K562 (cell line): Measurements from ENCODE around the gene TMPO. TPM values are rescaled to one million over a fixed set of nuclear protein-coding genes. Genes with fewer than 3 reads are reported as not detected.

ENCODE experiments used
- ETV6 ChIP-seq, 3 experiments: fragments of 150-350 bp in 1 of 3; sonication (generic) in 1 of 3; formaldehyde crosslinking in 1 of 3; IDR thresholded peaks; 2 replicates each; pipeline versions ENCODE4 v1.6.1 to v1.8.0; 2014 to 2022; ENCODE audit warnings: borderline replicate concordance in 2 of 3, low read depth in 2 of 3, antibody characterized with exemption in 1 of 3, low read length in 1 of 3, mild to moderate bottlenecking in 1 of 3, missing genetic modification reagents in 1 of 3
- FOS ChIP-seq: IDR thresholded peaks from 3 replicates; pipeline ENCODE4 v1.6.1; 2011; ENCODE audit not compliant: insufficient read length; ENCODE audit errors: extremely low read depth
- IRF2 ChIP-seq: sonication (generic); formaldehyde crosslinking; IDR thresholded peaks from 2 replicates; pipeline ENCODE4 v1.8.1; 2022; ENCODE audit warnings: mild to moderate bottlenecking, missing genetic modification reagents
- MBD2 ChIP-seq: sonication (generic); IDR thresholded peaks from 2 replicates; pipeline ENCODE4 v1.6.1; 2016; ENCODE audit warnings: low read depth, borderline replicate concordance
- NCOA6 ChIP-seq: fragments of 450-650 bp; IDR thresholded peaks from 2 replicates; pipeline ENCODE4 v1.6.1; 2017; ENCODE audit warnings: mild to moderate bottlenecking
- POLR2AphosphoS5 ChIP-seq: IDR thresholded peaks from 2 replicates; pipeline ENCODE4 v1.6.1; 2011; ENCODE audit warnings: mild to moderate bottlenecking, low read depth, low read length, moderate library complexity; ENCODE audit not compliant: control insufficient read depth, insufficient read depth
- RBFOX2 ChIP-seq: fragments of 200-400 bp; formaldehyde crosslinking; IDR thresholded peaks from 2 replicates; pipeline ENCODE4 v1.6.1; 2017; ENCODE audit warnings: low read depth, mild to moderate bottlenecking, low read length, moderate library complexity
- RBM22 ChIP-seq: fragments of 200-400 bp; formaldehyde crosslinking; IDR thresholded peaks from 2 replicates; pipeline ENCODE4 v1.6.1; 2018; ENCODE audit warnings: low read length, low read depth; ENCODE audit not compliant: poor library complexity, severe bottlenecking
- SP1 ChIP-seq: sonication (generic); formaldehyde crosslinking; IDR thresholded peaks from 2 replicates; pipeline ENCODE4 v1.8.1; 2022; ENCODE audit warnings: mild to moderate bottlenecking, missing genetic modification reagents
- TEAD1 ChIP-seq, 2 experiments: fragments of 450-650 bp in 1 of 2; sonication (generic) in 1 of 2; formaldehyde crosslinking; IDR thresholded peaks; 2 replicates each; pipeline versions ENCODE4 v1.4.0 to v1.8.0; 2020 to 2022; ENCODE audit warnings: mild to moderate bottlenecking in 2 of 2, missing genetic modification reagents in 1 of 2
- ZC3H4 ChIP-seq: sonication (generic); formaldehyde crosslinking; IDR thresholded peaks from 2 replicates; pipeline ENCODE4 v1.9.0; 2021; ENCODE audit warnings: missing genetic modification reagents, borderline replicate concordance
- ZFP36 ChIP-seq: fragments of 150-350 bp; IDR thresholded peaks from 2 replicates; pipeline ENCODE4 v1.6.1; 2018; ENCODE audit warnings: low read length, low read depth; ENCODE audit not compliant: partially characterized antibody
- polyA plus RNA-seq, 8 experiments: library from polyadenylated mRNA; depleted of rRNA in 4 of 8; stranded (reverse) in 5 of 8; unstranded in 3 of 8; fragments of >200 nt; fragmentation: Nextera tagmentation in 2 of 8; fragmentation: Illumina TruSeq in 1 of 8; extraction: Ambion mirVana in 2 of 8; extraction: Trizol in 1 of 8; gene quantifications; 2 replicates each; pipeline versions ENCODE4 v1.2.1 to v1.2.3, GENCODE V29; 2011 to 2014; ENCODE audit warnings: inconsistent platforms in 1 of 8, missing spikeins in 1 of 8
- total RNA-seq, 7 experiments: library from RNA; depleted of rRNA in 6 of 7; stranded (reverse); fragments of >200 nt in 6 of 7; fragmentation: Illumina TruSeq in 2 of 7; extraction: Trizol in 2 of 7; gene quantifications; 2 replicates each; pipeline versions ENCODE4 v1.2.1 to v1.2.3, GENCODE V29; 2011 to 2021; ENCODE audit warnings: low replicate concordance in 1 of 7
- TF ChIP-seq, protein P1 (sequence below): fragments of 450-650 bp; IDR thresholded peaks from 2 replicates; pipeline ENCODE4 v1.6.1; 2016; ENCODE audit warnings: borderline replicate concordance
- TF ChIP-seq, protein P2 (sequence below): sonication (generic); formaldehyde crosslinking; IDR thresholded peaks from 2 replicates; pipeline ENCODE4 v1.9.0; 2022; ENCODE audit warnings: mild to moderate bottlenecking, missing genetic modification reagents
- TF ChIP-seq, protein P3 (sequence below): fragments of 450-650 bp; IDR thresholded peaks from 2 replicates; pipeline ENCODE4 v1.6.1; 2018; ENCODE audit not compliant: partially characterized antibody
- TF ChIP-seq, protein P4 (sequence below): fragments of 250-450 bp; sonication (Bioruptor Pico); IDR thresholded peaks from 2 replicates; pipeline ENCODE4 v1.4.0; 2020; ENCODE audit warnings: mild to moderate bottlenecking, moderate library complexity

The TMPO gene
- total and polyA plus RNA-seq, 9 of the 15 experiments (the other 6 are each of a cell fraction or from before 2014, with no cell fraction given) = 62.1 to 263 (median 182) TPM

DNA sequence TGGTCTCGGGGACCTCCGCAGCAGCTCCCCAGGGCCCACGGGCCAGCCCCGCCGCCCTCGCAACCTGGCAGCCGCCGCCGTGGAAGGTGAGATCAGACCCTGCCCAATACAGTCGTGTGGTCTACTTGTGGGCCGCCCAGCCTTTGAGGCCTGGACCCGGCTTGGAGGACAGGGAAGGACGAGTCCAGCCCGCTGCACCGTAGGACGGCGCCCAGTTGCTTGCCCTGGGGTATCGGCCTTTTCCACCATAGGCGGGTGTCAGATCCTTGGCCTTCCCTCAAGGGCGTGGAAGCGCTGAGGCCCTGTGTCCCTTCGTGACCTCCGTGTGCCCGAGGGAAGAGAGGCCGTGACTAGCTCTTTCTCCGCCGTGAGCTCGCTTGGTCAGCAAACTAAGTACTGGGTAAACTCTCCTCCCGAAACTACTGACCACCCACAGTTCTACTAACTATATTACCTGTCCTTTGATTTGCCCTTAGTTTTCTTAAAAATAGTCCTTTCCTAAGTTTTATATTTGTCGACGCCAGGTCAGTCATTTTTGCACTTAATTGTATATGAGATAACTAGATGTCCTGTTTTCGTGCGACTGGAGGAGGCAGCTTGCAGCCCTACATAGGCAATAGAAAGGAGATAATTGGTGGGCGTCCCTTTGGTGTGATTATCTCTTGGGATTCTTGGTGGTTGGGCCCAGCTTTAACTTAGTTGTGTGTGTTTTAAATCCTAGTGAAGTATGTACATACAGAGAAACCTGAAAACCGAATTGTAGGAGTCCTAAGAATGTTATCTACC lies 78.9 kb downstream of the TMPO start (continued):
- TF ChIP-seq, protein P1, sequence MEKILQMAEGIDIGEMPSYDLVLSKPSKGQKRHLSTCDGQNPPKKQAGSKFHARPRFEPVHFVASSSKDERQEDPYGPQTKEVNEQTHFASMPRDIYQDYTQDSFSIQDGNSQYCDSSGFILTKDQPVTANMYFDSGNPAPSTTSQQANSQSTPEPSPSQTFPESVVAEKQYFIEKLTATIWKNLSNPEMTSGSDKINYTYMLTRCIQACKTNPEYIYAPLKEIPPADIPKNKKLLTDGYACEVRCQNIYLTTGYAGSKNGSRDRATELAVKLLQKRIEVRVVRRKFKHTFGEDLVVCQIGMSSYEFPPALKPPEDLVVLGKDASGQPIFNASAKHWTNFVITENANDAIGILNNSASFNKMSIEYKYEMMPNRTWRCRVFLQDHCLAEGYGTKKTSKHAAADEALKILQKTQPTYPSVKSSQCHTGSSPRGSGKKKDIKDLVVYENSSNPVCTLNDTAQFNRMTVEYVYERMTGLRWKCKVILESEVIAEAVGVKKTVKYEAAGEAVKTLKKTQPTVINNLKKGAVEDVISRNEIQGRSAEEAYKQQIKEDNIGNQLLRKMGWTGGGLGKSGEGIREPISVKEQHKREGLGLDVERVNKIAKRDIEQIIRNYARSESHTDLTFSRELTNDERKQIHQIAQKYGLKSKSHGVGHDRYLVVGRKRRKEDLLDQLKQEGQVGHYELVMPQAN = no peak
- TF ChIP-seq, protein P2, sequence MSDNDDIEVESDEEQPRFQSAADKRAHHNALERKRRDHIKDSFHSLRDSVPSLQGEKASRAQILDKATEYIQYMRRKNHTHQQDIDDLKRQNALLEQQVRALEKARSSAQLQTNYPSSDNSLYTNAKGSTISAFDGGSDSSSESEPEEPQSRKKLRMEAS (CRISPR knock-in tag) = peak; percentile 57; the same call in 1 of the 2 replicates
- no peak for TF ChIP-seq FOS
- TF ChIP-seq, protein P3, sequence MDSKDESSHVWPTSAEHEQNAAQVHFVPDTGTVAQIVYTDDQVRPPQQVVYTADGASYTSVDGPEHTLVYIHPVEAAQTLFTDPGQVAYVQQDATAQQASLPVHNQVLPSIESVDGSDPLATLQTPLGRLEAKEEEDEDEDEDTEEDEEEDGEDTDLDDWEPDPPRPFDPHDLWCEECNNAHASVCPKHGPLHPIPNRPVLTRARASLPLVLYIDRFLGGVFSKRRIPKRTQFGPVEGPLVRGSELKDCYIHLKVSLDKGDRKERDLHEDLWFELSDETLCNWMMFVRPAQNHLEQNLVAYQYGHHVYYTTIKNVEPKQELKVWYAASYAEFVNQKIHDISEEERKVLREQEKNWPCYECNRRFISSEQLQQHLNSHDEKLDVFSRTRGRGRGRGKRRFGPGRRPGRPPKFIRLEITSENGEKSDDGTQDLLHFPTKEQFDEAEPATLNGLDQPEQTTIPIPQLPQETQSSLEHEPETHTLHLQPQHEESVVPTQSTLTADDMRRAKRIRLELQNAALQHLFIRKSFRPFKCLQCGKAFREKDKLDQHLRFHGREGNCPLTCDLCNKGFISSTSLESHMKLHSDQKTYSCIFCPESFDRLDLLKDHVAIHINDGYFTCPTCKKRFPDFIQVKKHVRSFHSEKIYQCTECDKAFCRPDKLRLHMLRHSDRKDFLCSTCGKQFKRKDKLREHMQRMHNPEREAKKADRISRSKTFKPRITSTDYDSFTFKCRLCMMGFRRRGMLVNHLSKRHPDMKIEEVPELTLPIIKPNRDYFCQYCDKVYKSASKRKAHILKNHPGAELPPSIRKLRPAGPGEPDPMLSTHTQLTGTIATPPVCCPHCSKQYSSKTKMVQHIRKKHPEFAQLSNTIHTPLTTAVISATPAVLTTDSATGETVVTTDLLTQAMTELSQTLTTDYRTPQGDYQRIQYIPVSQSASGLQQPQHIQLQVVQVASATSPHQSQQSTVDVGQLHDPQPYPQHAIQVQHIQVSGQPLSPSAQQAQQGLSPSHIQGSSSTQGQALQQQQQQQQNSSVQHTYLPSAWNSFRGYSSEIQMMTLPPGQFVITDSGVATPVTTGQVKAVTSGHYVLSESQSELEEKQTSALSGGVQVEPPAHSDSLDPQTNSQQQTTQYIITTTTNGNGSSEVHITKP = no peak
- TF ChIP-seq ZFP36 = no peak
- TF ChIP-seq TEAD1 (CRISPR knock-in tag; IDR thresholded peaks at IDR 0.05) = peak in 1 of 2 experiments; percentile 8; a peak in 1 of 4 replicates
- peak; percentile 79; the same call in 1 of the 2 replicates for TF ChIP-seq IRF2
- TF ChIP-seq RBM22 = peak; percentile 15
- TF ChIP-seq ETV6 (IDR thresholded peaks at IDR 0.05; ENCODE audit: borderline replicate concordance in 1 of 2, low read depth in 2 of 2, low read length in 1 of 2) = no peak
- no peak for TF ChIP-seq ETV6 (CRISPR knock-in tag; IDR thresholded peaks at IDR 0.05; ENCODE audit: borderline replicate concordance)
- peak; percentile 94 for TF ChIP-seq ZC3H4
- 0 out of 2 replicates have a peak, but pooled peaks have one; percentile 13 for TF ChIP-seq SP1 (CRISPR knock-in tag)
- TF ChIP-seq POLR2AphosphoS5 = 0 out of 2 replicates have a peak, but pooled peaks have one; percentile 6
- TF ChIP-seq MBD2 = no peak
- TF ChIP-seq, protein P4, sequence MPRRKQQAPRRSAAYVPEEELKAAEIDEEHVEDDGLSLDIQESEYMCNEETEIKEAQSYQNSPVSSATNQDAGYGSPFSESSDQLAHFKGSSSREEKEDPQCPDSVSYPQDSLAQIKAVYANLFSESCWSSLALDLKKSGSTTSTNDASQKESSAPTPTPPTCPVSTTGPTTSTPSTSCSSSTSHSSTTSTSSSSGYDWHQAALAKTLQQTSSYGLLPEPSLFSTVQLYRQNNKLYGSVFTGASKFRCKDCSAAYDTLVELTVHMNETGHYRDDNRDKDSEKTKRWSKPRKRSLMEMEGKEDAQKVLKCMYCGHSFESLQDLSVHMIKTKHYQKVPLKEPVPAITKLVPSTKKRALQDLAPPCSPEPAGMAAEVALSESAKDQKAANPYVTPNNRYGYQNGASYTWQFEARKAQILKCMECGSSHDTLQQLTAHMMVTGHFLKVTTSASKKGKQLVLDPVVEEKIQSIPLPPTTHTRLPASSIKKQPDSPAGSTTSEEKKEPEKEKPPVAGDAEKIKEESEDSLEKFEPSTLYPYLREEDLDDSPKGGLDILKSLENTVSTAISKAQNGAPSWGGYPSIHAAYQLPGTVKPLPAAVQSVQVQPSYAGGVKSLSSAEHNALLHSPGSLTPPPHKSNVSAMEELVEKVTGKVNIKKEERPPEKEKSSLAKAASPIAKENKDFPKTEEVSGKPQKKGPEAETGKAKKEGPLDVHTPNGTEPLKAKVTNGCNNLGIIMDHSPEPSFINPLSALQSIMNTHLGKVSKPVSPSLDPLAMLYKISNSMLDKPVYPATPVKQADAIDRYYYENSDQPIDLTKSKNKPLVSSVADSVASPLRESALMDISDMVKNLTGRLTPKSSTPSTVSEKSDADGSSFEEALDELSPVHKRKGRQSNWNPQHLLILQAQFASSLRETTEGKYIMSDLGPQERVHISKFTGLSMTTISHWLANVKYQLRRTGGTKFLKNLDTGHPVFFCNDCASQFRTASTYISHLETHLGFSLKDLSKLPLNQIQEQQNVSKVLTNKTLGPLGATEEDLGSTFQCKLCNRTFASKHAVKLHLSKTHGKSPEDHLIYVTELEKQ (CRISPR knock-in tag) = no peak
- no peak for TF ChIP-seq NCOA6
- TF ChIP-seq RBFOX2 = peak; percentile 90
